Omental fat pad (tissue), 4 donors: Measurements from ENCODE around the gene SLC2A4. TPM values are rescaled to one million over a fixed set of nuclear protein-coding genes. Genes with fewer than 3 reads are reported as not detected.
A peak's percentile ranks its signal among the peaks of the same experiment; 100 is the strongest.

Experiments
- ATAC-seq: fragments of 150-250 bp; one replicate; pipeline ENCODE4 v1.9.1; 2016; ENCODE audit warnings: mild to moderate bottlenecking, moderate library complexity; ENCODE audit not compliant: low FRiP score
- DNase-seq: peaks from one replicate; pipeline ENCODE4 v3.0.0-alpha.2; 2019; ENCODE audit warnings: low spot score
- CTCF ChIP-seq, 3 donors: fragments of 450-650 bp; IDR thresholded peaks; one replicate each; pipeline ENCODE4 v1.5.1; 2016 to 2017; ENCODE audit warnings: antibody characterized with exemption in 3 of 3, mild to moderate bottlenecking in 3 of 3, moderate library complexity in 2 of 3
- total RNA-seq, 4 donors: library from RNA; depleted of rRNA; stranded (reverse); fragments of >200 nt; gene quantifications; one replicate each; pipeline ENCODE4 v1.1.0, GENCODE V29; 2016

SLC2A4 gene
- total RNA-seq, 4 donors from 2014 or later, result 8.9 to 29.2 (median 12.1) TPM

- ATAC-seq, result peak; percentile 29
- DNase-seq, result no peak
- no peak for TF ChIP-seq CTCF (IDR thresholded peaks at IDR 0.05)
Measured at GRCh38 chr17:7308625-7309433, 27.3 kb downstream of the SLC2A4 start.

GRCh38 chr17:7309628-7310027, 28.1 kb downstream of the SLC2A4 start:
- no peak for ATAC-seq
- DNase-seq, result no peak
- TF ChIP-seq CTCF (IDR thresholded peaks at IDR 0.05), result no peak

GRCh38 chr17:7311110-7311705, 29.7 kb downstream of the SLC2A4 start:
- no peak for TF ChIP-seq CTCF (IDR thresholded peaks at IDR 0.05)
- no peak for DNase-seq
- ATAC-seq, result no peak

GRCh38 chr17:7312432-7313087, 31.0 kb downstream of the SLC2A4 start:
- no peak for ATAC-seq
- no peak for TF ChIP-seq CTCF (IDR thresholded peaks at IDR 0.05)
- DNase-seq, result no peak

GRCh38 chr17:7313088-7313889, 31.8 kb downstream of the SLC2A4 start:
- no peak for DNase-seq
- no peak for ATAC-seq
- TF ChIP-seq CTCF (IDR thresholded peaks at IDR 0.05), result no peak

GRCh38 chr17:7313890-7314718, 32.6 kb downstream of the SLC2A4 start:
- ATAC-seq, result no peak
- TF ChIP-seq CTCF (IDR thresholded peaks at IDR 0.05), result no peak
- DNase-seq, result no peak
